ENCODE measurements around the gene OVAAL. TPM values are rescaled to one million over a fixed set of nuclear protein-coding genes. Genes with fewer than 3 reads are reported as not detected.

Gene OVAAL
- total RNA-seq, 1 experiment from 2014 or later = not detected

DNA sequence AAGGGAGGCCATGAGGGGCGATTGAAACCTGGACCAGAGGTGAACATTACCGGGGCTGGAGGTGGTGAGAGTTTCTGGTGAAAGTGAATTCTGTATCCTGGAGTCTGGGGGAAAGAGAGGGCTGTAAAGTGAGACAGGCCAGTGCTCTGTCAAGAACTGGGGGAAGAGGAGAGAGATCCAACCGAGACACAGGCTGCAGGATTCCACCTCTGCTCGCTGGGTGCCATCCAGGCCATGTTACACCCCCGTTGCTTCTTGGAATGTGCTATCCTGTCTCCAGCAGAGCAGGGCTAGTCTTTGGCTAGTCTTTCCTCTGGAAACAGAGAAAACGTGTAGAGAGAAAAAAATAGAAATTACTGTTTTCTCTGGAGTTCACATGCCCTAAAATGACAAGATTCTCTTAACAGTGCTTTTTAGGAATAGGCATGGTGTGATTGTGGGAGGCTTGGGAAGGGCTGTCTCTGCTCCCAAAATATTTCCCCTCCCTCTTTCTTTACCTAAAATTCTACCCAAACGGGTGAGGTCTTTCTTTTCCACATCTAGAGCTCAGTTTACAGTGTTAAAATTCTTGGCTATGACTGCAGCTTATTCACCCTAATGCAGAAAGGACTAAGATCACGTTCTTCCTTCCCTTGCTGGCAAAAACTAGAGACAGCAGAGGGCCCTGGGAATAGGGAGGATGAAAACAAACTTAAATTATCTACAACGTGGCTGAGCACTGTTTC is 16.5 kb upstream of the OVAAL start:
- H3K4me3 ChIP-seq = no peak overlapping the region
- H3K36me3 ChIP-seq (ENCODE audit: low read depth) = no peaks in the 10 kb centered on the region
- H3K9me3 ChIP-seq (ENCODE audit: insufficient read depth, low read depth) = no peaks in the 10 kb centered on the region
- no peaks in the 10 kb centered on the region for H3K4me1 ChIP-seq (replicated peaks; ENCODE audit: insufficient read depth)
- no peak overlapping the region for H3K4me2 ChIP-seq
- H3F3A ChIP-seq (ENCODE audit: insufficient read depth, low read depth) = no peaks in the 10 kb centered on the region
- H3K9me2 ChIP-seq (ENCODE audit: insufficient read depth) = no peaks in the 10 kb centered on the region
- TF ChIP-seq, protein P1, sequence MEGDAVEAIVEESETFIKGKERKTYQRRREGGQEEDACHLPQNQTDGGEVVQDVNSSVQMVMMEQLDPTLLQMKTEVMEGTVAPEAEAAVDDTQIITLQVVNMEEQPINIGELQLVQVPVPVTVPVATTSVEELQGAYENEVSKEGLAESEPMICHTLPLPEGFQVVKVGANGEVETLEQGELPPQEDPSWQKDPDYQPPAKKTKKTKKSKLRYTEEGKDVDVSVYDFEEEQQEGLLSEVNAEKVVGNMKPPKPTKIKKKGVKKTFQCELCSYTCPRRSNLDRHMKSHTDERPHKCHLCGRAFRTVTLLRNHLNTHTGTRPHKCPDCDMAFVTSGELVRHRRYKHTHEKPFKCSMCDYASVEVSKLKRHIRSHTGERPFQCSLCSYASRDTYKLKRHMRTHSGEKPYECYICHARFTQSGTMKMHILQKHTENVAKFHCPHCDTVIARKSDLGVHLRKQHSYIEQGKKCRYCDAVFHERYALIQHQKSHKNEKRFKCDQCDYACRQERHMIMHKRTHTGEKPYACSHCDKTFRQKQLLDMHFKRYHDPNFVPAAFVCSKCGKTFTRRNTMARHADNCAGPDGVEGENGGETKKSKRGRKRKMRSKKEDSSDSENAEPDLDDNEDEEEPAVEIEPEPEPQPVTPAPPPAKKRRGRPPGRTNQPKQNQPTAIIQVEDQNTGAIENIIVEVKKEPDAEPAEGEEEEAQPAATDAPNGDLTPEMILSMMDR (conservative IDR thresholded peaks at IDR 0.05) = no peak
- TF ChIP-seq EZH2 (IDR thresholded peaks at IDR 0.05; ENCODE audit: low read depth) = no peak
- H3K27me3 ChIP-seq (ENCODE audit: insufficient read depth, low read depth) = no peaks in the 10 kb centered on the region
- intact Hi-C loops (cut with micrococcal nuclease; ENCODE audit: unreplicated experiment) = no loop called here
- H3K79me2 ChIP-seq (ENCODE audit: low read depth) = no peaks in the 10 kb centered on the region
- ChIA-PET CTCF (no interaction called here), POLR2A (ENCODE audit: unreplicated experiment) (no interaction called here)
- H3K27ac ChIP-seq = no peak overlapping the region
- DNase-seq = no peak
- no peaks in the 10 kb centered on the region for H4K20me1 ChIP-seq (ENCODE audit: insufficient read depth)
- H2AFZ ChIP-seq = peak overlapping the region; percentile 60; the same call in 1 of the 2 replicates
- BruUV-seq (replicated peaks) = no TSS peak

DNA sequence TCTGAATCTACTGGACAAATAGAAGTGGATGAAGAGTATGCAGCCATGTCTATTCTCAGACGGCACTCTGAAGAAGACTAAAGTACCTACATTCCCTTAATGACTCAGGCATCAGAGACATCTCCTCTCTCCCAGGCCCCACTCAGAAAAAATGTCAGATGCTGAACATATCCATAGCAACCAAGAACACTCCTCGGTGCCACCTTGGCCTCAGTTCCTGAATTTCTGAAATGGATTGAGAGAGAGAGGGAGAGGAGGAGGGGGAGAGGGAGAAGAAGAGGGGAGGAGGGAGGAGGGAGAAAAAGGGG is 16.0 kb upstream of the OVAAL start:
- TF ChIP-seq, protein P1 (conservative IDR thresholded peaks at IDR 0.05) = no peak
- TF ChIP-seq EZH2 (IDR thresholded peaks at IDR 0.05; ENCODE audit: low read depth) = no peak
- no peak overlapping the region for H3K27ac ChIP-seq
- H3K36me3 ChIP-seq (ENCODE audit: low read depth) = no peaks in the 10 kb centered on the region
- H3K9me2 ChIP-seq (ENCODE audit: insufficient read depth) = no peaks in the 10 kb centered on the region
- CTCF ChIA-PET = no interaction called here
- H3K9me3 ChIP-seq (ENCODE audit: insufficient read depth, low read depth) = no peaks in the 10 kb centered on the region
- no TSS peak for BruUV-seq (replicated peaks)
- H4K20me1 ChIP-seq (ENCODE audit: insufficient read depth) = no peaks in the 10 kb centered on the region
- peak overlapping the region; percentile 60; the same call in 1 of the 2 replicates for H2AFZ ChIP-seq
- H3K4me3 ChIP-seq = no peak overlapping the region
- DNase-seq = no peak
- POLR2A ChIA-PET (ENCODE audit: unreplicated experiment) = no interaction called here
- no peaks in the 10 kb centered on the region for H3F3A ChIP-seq (ENCODE audit: insufficient read depth, low read depth)
- H3K79me2 ChIP-seq (ENCODE audit: low read depth) = no peaks in the 10 kb centered on the region
- H3K4me2 ChIP-seq = no peak overlapping the region
- H3K27me3 ChIP-seq (ENCODE audit: insufficient read depth, low read depth) = no peaks in the 10 kb centered on the region
- no peaks in the 10 kb centered on the region for H3K4me1 ChIP-seq (replicated peaks; ENCODE audit: insufficient read depth)
- intact Hi-C loops (cut with micrococcal nuclease; ENCODE audit: unreplicated experiment) = no loop called here

DNA sequence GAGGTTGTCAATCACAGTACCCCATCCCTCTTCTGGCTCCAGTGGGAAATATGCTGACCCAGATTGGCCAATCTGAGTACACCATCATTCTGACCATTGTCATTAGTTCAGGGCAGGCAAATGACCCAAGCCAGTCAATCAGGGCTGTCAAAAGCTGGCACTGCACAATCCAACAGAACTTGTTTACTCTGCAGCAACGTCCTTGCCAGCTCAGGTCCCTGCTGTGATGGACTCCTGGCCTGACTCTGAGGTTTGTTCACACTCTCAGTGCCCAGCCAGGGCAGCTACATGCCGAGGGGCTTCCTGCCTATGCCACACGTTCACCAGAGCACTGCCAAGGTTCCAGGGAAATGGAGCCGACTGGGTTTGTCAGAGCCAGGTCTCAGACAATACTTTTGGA is 14.7 kb upstream of the OVAAL start:
- POLR2A ChIA-PET (ENCODE audit: unreplicated experiment) = no interaction called here
- Histone ChIP-seq H3F3A (ENCODE audit: insufficient read depth, low read depth) (no peaks in the 10 kb centered on the region), H3K27ac (no peak overlapping the region), H3K9me3 (ENCODE audit: insufficient read depth, low read depth) (no peaks in the 10 kb centered on the region), H3K79me2 (ENCODE audit: low read depth) (no peaks in the 10 kb centered on the region), H3K36me3 (ENCODE audit: low read depth) (no peaks in the 10 kb centered on the region), H3K4me2 (no peak overlapping the region), H3K4me3 (no peak overlapping the region), H3K9me2 (ENCODE audit: insufficient read depth) (no peaks in the 10 kb centered on the region), H3K4me1 (replicated peaks; ENCODE audit: insufficient read depth) (no peaks in the 10 kb centered on the region), H3K27me3 (ENCODE audit: insufficient read depth, low read depth) (no peaks in the 10 kb centered on the region), H4K20me1 (ENCODE audit: insufficient read depth) (no peaks in the 10 kb centered on the region), H2AFZ (no peak overlapping the region)
- DNase-seq = no peak
- CTCF ChIA-PET = no interaction called here
- intact Hi-C loops (cut with micrococcal nuclease; ENCODE audit: unreplicated experiment) = no loop called here
- no TSS peak for BruUV-seq (replicated peaks)
- TF ChIP-seq, protein P1 (conservative IDR thresholded peaks at IDR 0.05) = no peak
